GM10248 (cell line): Measurements from ENCODE around the gene ZNF678.

Experiments used
- CTCF ChIA-PET: fragments of 300-600 bp; sonication (Branson Sonifier 250); formaldehyde crosslinking; extraction: SDS; loops from one replicate; lab custom pipeline; 2021; ENCODE audit warnings: antibody characterized with exemption; lab: Yijun Ruan, JAX
- POLR2A ChIA-PET: fragments of 350-650 bp; sonication (Branson Sonifier 250); formaldehyde crosslinking; extraction: SDS; loops from one replicate; lab custom pipeline; 2020; ENCODE audit warnings: antibody characterized with exemption; lab: Yijun Ruan, JAX
- DNase-seq: peaks from one replicate; pipeline ENCODE4 v3.0.0; 2012; ENCODE audit errors: extremely low spot score
- TF ChIP-seq, protein P1 (sequence below): IDR thresholded peaks from 2 replicates; pipeline ENCODE4 v1.5.1; 2012; ENCODE audit warnings: mild to moderate bottlenecking, low read depth; ENCODE audit errors: extremely low read depth, missing control alignments, control extremely low read depth

The ZNF678 gene

DNA sequence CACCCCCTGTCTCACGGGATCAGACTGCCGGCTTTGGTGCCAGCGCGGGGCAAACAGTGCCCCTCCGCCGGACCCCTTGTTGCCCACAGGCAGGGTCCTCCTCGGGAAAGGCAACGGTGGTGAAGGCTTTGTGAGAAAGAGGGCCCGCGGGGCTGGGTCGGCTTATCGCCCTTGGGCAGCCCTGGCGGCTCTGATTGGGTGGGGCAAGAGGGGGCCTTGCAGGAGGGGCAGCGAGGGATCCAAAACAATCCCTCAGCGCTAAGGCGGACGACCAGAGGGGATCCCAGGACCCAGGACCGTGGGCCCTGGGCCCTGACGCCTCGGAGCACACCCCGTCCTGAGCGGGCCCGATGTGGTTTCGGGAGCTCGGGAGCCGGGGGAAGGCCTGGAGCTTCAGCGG, 3.9 kb upstream of the ZNF678 start:
- ChIA-PET CTCF (interaction anchor here (1.0 to 1.5 kb wide), 2 partner anchors 12 to 17 kb away, joined by 3 read pairs; no protein-coding TSS in a partner anchor), POLR2A (no interaction called here)
- no peak for DNase-seq
- TF ChIP-seq, protein P1, sequence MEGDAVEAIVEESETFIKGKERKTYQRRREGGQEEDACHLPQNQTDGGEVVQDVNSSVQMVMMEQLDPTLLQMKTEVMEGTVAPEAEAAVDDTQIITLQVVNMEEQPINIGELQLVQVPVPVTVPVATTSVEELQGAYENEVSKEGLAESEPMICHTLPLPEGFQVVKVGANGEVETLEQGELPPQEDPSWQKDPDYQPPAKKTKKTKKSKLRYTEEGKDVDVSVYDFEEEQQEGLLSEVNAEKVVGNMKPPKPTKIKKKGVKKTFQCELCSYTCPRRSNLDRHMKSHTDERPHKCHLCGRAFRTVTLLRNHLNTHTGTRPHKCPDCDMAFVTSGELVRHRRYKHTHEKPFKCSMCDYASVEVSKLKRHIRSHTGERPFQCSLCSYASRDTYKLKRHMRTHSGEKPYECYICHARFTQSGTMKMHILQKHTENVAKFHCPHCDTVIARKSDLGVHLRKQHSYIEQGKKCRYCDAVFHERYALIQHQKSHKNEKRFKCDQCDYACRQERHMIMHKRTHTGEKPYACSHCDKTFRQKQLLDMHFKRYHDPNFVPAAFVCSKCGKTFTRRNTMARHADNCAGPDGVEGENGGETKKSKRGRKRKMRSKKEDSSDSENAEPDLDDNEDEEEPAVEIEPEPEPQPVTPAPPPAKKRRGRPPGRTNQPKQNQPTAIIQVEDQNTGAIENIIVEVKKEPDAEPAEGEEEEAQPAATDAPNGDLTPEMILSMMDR = no peak

DNA sequence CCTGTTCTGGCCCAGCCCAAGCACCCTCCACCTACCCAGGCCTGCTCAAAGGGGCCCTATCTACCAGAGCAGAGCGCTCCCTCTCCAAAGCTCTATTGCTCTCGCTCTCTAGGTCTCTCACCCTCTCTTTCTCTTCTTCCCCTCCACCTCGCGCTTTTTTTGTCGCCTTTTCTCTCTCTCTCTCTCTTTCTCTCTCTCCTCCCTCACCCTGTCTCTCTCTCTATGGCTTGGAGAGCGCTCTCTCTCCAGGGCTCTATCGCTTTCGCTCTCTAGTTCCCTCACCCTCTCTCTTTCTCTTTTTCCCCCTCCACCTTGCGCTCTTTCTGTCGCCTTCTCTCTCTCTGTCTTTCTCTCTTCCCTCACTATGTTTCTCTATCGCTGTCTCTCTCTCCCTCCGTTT, 3.4 kb upstream of the ZNF678 start:
- CTCF ChIA-PET = interaction anchor here (1.0 to 1.5 kb wide), 2 partner anchors 13 to 17 kb away, joined by 3 read pairs; no protein-coding TSS in a partner anchor
- DNase-seq = no peak
- POLR2A ChIA-PET = no interaction called here
- TF ChIP-seq, protein P1 = no peak

DNA sequence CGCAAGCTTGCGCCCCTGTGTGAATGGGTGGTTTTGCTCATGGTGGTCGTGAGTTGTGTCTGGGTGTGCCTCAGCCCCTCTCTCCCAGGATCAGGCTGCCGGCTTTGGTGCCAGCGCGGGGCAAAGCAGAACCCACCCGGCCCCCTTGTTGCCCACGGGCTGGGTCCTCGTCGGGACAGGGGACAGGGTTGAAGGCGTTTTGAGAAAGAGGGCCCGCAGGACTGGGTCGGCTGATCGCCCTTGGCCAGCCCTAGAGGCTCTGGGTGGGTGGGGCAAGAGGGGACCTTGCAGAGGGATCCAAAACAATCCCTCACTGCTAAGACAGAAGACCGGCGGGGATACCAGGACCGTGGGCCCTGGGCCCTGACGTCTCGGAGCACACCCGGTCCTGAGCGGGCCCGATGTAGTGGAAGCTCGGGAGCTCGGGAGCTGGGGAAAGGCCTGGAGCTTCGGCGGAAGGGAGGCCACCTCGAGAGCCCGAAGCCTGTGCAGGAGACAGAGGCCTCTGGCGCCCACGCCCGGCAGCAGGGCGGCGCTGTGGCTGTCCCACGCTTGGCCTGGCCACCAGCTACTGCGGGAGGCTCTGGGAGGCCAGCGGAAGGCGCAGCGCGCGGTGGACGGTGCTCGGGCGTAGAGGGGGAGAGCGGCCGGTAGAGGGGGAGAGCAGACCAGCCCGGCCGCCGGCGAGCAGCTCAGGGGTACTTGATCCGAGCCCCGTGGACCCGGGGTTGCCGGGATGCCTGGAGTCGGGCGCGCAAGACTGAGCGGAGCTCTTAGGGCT, 2.8 kb upstream of the ZNF678 start:
- TF ChIP-seq, protein P1 = no peak
- POLR2A ChIA-PET = no interaction called here
- CTCF ChIA-PET = interaction anchor here (1.0 to 1.5 kb wide), 3 partner anchors 12 to 18 kb away, joined by 3 read pairs; no protein-coding TSS in a partner anchor
- no peak for DNase-seq

DNA sequence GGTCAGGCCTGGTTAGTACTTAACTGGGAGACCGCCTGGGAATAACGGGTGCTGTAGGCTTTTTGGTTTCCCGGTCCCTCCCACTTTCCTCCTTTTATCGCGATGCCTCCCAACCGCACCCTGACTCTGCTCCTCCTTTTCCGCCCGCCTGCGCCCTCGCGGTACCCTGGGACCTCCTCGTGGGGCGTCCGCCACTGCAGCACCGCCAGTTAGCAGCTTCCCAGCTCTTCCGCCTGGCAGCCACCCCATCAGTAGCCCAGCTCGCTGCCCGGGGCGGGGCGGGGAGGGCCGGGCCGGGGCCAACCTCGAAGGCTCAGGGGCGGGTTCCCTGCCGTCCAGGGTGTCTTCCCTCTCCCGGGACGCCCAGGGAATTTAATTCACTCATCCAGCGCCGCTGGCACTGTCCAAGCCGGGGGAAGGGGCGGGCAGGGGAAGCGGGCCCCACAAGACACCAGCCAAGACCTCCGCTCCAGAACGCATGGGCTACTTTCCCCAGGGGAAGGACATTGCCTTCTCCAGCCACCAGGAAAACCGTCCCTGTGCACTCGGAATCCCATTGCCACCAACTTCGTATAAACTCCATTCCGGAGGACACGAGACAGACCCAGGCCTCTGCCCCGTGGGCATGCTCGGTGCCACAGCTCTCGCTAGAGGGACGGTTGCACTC, 2.0 kb upstream of the ZNF678 start:
- ChIA-PET POLR2A (no interaction called here), CTCF (interaction anchor here (1.0 kb wide), 1 partner anchor 13 kb away, joined by 3 read pairs; no protein-coding TSS in a partner anchor)
- TF ChIP-seq, protein P1 = no peak
- DNase-seq = no peak

DNA sequence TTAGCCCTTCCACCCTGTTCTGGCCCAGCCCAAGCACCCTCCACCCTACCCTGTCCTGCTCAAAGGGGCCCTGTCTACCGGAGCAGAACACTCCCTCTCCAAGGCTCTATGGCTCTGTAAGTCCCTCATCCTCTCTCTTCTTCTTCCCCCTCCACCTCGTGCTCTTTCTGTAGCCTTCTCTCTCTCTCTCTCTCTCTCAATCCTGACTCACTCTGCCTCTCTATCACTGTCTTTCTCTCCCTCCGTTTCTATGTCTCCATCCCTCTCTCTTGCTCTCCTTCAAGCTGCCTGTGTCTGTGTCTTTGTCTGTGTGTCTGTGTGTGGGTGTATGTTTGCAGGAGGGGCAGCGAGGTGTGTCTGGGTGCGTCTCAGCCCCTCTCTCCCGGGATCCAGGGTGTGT, 1.3 kb upstream of the ZNF678 start:
- POLR2A ChIA-PET = no interaction called here
- no peak for DNase-seq
- CTCF ChIA-PET = interaction anchor here (2.4 kb wide), 1 partner anchor 21 kb away, joined by 7 read pairs; no protein-coding TSS in a partner anchor
- TF ChIP-seq, protein P1 = no peak

DNA sequence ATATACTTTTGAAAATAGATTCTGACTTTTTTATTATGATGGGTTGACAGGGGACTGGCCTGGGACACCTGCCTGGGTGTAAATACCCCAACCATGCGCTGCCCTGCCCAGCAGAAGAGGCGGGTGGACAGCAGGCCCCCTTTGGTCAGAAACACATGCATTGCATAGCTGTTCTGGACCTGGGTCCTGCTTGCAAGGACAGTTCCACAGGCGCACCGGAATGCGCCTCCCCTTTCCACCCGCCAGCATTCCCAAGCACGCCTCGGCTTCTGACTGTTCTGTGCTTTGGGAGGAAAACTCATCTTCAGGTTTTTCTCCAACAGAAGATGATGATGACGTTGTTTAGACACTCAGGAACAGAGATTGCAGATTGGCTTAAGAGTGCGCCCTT, 428 bp upstream of the ZNF678 start:
- ChIA-PET POLR2A (no interaction called here), CTCF (interaction anchor here (1.1 to 2.4 kb wide), 3 partner anchors 20 to 22 kb away, joined by 3 to 9 read pairs (median 7); no protein-coding TSS in a partner anchor)
- TF ChIP-seq, protein P1 = no peak
- DNase-seq = no peak
